Trophoblast cell (in vitro differentiated cells and primary cell): ENCODE data around the gene BAAT.

Experiments
- DNase-seq, 2 donors: peaks; one replicate each; pipeline ENCODE4 v3.0.0-alpha.2; 2016
- H2AFZ ChIP-seq: 2 replicates; pipeline ENCODE4 v1.6.1; 2013; ENCODE audit warnings: low read length, moderate library complexity, mild to moderate bottlenecking; ENCODE audit not compliant: insufficient read depth, poor library complexity
- H2AK5ac ChIP-seq: 2 replicates; pipeline ENCODE4 v1.6.1; 2013; ENCODE audit warnings: mild to moderate bottlenecking, low read length
- H2BK120ac ChIP-seq: 2 replicates; pipeline ENCODE4 v1.6.1; 2013; ENCODE audit warnings: low read length, mild to moderate bottlenecking, moderate library complexity; ENCODE audit not compliant: insufficient read depth, poor library complexity
- H2BK12ac ChIP-seq: 2 replicates; pipeline ENCODE4 v1.6.1; 2013; ENCODE audit warnings: mild to moderate bottlenecking, low read length, moderate library complexity
- H2BK5ac ChIP-seq: 2 replicates; pipeline ENCODE4 v1.6.1; 2013; ENCODE audit warnings: low read length, low read depth, moderate library complexity, mild to moderate bottlenecking; ENCODE audit not compliant: poor library complexity
- H3K14ac ChIP-seq: 2 replicates; pipeline ENCODE4 v1.6.1; 2013; ENCODE audit warnings: mild to moderate bottlenecking, low read length
- H3K18ac ChIP-seq: 2 replicates; pipeline ENCODE4 v1.6.1; 2013; ENCODE audit warnings: mild to moderate bottlenecking, low read length
- H3K23ac ChIP-seq: 2 replicates; pipeline ENCODE4 v1.6.1; 2013; ENCODE audit warnings: low read length
- H3K27ac ChIP-seq: 2 replicates; pipeline ENCODE4 v1.5.1; 2013; ENCODE audit warnings: low read depth, mild to moderate bottlenecking, inconsistent platforms, low read length, moderate library complexity
- H3K27me3 ChIP-seq: 2 replicates; pipeline ENCODE4 v1.6.1; 2013; ENCODE audit warnings: inconsistent platforms, mild to moderate bottlenecking, low read length, moderate library complexity; ENCODE audit not compliant: insufficient read depth
- H3K36me3 ChIP-seq, 2 experiments: 1 replicate in 1 of 2; 2 replicates in 1 of 2; pipeline ENCODE4 v1.6.1; 2013; ENCODE audit warnings: low read length in 2 of 2, mild to moderate bottlenecking in 2 of 2, moderate library complexity in 1 of 2; ENCODE audit not compliant: insufficient read depth in 2 of 2, control insufficient read depth in 1 of 2
- H3K4ac ChIP-seq: 2 replicates; pipeline ENCODE4 v1.6.1; 2013; ENCODE audit warnings: low read depth, mild to moderate bottlenecking, low read length, moderate library complexity
- H3K4me1 ChIP-seq, 2 experiments: 1 replicate in 1 of 2; 2 replicates in 1 of 2; pipeline ENCODE4 v1.6.1; 2013; ENCODE audit warnings: low read length in 2 of 2, mild to moderate bottlenecking in 2 of 2, moderate library complexity in 1 of 2; ENCODE audit not compliant: insufficient read depth in 2 of 2, control insufficient read depth in 1 of 2
- H3K4me2 ChIP-seq: 2 replicates; pipeline ENCODE4 v1.6.1; 2013; ENCODE audit warnings: inconsistent platforms, mild to moderate bottlenecking, low read length, moderate library complexity
- H3K4me3 ChIP-seq: 2 replicates; pipeline ENCODE4 v1.5.1; 2013; ENCODE audit warnings: mild to moderate bottlenecking, low read depth, low read length, inconsistent platforms
- H3K79me1 ChIP-seq: one replicate; pipeline ENCODE4 v1.6.1; 2013; ENCODE audit warnings: low read length
- H3K79me2 ChIP-seq: 2 replicates; pipeline ENCODE4 v1.6.1; 2013; ENCODE audit warnings: low read length, mild to moderate bottlenecking; ENCODE audit not compliant: control insufficient read depth, insufficient read depth, poor library complexity
- H3K9ac ChIP-seq: 2 replicates; pipeline ENCODE4 v1.6.1; 2013; ENCODE audit warnings: mild to moderate bottlenecking, low read length
- H3K9me3 ChIP-seq: 2 replicates; pipeline ENCODE4 v1.6.1; 2013; ENCODE audit warnings: low read depth, mild to moderate bottlenecking, control low read depth, inconsistent platforms, low read length; ENCODE audit not compliant: insufficient read depth
- H4K12ac ChIP-seq: 2 replicates; pipeline ENCODE4 v1.6.1; 2013; ENCODE audit warnings: low read depth, mild to moderate bottlenecking, low read length, moderate library complexity
- H4K8ac ChIP-seq: 2 replicates; pipeline ENCODE4 v1.6.1; 2013; ENCODE audit warnings: low read depth, mild to moderate bottlenecking, low read length, moderate library complexity
- H4K91ac ChIP-seq: one replicate; pipeline ENCODE4 v1.6.1; 2013; ENCODE audit warnings: low read depth, mild to moderate bottlenecking, low read length, moderate library complexity
- WGBS: extraction: QIAGEN DNeasy Blood & Tissue Kit; methylation state at CpG from one replicate; pipeline ENCODE4 v1.1.7; 2013; ENCODE audit warnings: missing lambda C conversion rate; ENCODE audit not compliant: insufficient read length, insufficient coverage; ENCODE audit errors: extremely low coverage; 5-methylcytosine and 5-hydroxymethylcytosine counted together

The BAAT gene

DNA sequence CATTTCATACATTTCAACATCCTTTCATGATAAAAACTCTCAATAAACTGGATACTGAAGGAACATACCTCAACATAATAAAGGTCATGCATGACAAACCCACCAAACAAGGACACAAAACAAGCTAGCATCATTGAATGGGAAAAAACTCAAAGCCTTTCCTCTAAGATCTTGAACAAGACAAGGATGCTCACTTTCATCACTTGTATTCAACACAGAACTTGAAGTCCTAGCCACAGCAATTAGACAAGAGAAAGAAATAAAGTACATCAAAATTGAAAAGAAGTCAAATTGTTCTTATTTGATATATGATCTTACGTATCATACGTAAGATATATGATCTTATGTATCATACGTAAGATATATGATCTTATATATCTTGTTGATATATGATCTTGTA, 8.3 kb upstream of the BAAT start:
- H3K4me3 ChIP-seq, result no peak overlapping the region
- no peak overlapping the region for H2AK5ac ChIP-seq
- no peak overlapping the region for H3K27ac ChIP-seq
- H4K91ac ChIP-seq, result no peak overlapping the region
- no peak overlapping the region for H3K23ac ChIP-seq
- H2BK5ac ChIP-seq, result no peak overlapping the region
- H3K4me2 ChIP-seq, result no peak overlapping the region
- no peak overlapping the region for H3K14ac ChIP-seq
- DNase-seq, result no peak
- no peaks in the 10 kb centered on the region for H3K79me2 ChIP-seq
- no peaks in the 10 kb centered on the region for H3K27me3 ChIP-seq
- no peak overlapping the region for H2AFZ ChIP-seq
- no peaks in the 10 kb centered on the region for H3K9me3 ChIP-seq
- H2BK120ac ChIP-seq, result no peak overlapping the region
- no CpG with 5 or more reads among the region's 3 CpGs for WGBS
- no peak overlapping the region for H3K9ac ChIP-seq
- no peak overlapping the region for H4K8ac ChIP-seq
- no peak overlapping the region for H2BK12ac ChIP-seq
- H3K79me1 ChIP-seq, result no peaks in the 10 kb centered on the region
- H3K4ac ChIP-seq, result no peak overlapping the region
- H4K12ac ChIP-seq, result no peak overlapping the region
- H3K18ac ChIP-seq, result no peak overlapping the region
- peaks cover 0 to 1% of the 10 kb centered on the region in 2 experiments for H3K36me3 ChIP-seq
- H3K4me1 ChIP-seq, result no peaks in the 10 kb centered on the region

DNA sequence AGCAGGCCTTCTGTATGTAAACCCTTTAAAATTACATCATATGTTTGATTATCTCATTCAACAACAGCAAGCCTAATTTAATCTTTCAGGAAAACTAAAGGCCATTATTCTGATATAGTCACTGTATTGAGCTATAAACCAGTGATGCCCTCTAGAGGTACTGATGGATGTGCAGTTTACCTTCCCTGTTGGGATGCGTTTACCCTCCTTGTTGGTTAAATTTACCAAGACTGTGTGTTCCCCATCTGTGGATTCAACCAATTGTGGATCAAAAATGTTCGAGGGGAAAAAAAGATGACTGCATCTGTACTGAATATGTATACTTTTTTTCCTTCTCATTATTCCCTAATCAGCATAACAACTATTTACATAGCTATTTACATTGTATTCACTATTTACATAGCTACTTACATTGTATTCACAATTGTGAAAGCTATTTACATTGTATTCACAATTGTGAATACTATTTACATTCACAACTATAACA, 3.7 kb upstream of the BAAT start:
- Histone ChIP-seq H2BK120ac (no peak overlapping the region), H3K9ac (no peak overlapping the region), H3K36me3 (peaks cover 1% of the 10 kb centered on the region in 2 experiments), H2AK5ac (no peak overlapping the region), H4K12ac (no peak overlapping the region), H3K4me2 (no peak overlapping the region), H3K79me1 (no peaks in the 10 kb centered on the region), H3K9me3 (no peaks in the 10 kb centered on the region), H3K14ac (no peak overlapping the region), H4K8ac (no peak overlapping the region), H3K27me3 (no peaks in the 10 kb centered on the region), H3K4me3 (no peak overlapping the region), H3K27ac (no peak overlapping the region), H3K23ac (no peak overlapping the region), H3K4me1 (no peaks in the 10 kb centered on the region), H2AFZ (no peak overlapping the region), H2BK5ac (no peak overlapping the region), H3K18ac (no peak overlapping the region), H3K4ac (no peak overlapping the region), H2BK12ac (no peak overlapping the region), H4K91ac (no peak overlapping the region), H3K79me2 (no peaks in the 10 kb centered on the region)
- no peak for DNase-seq
- no CpG with 5 or more reads among the region's 2 CpGs for WGBS

GRCh38 chr9:101387871-101388506, 3.2 kb upstream of the BAAT start:
- Histone ChIP-seq H2AFZ (no peak overlapping the region), H3K79me1 (no peaks in the 10 kb centered on the region), H4K91ac (no peak overlapping the region), H3K9me3 (no peaks in the 10 kb centered on the region), H3K4me1 (no peaks in the 10 kb centered on the region), H3K27ac (no peak overlapping the region), H3K23ac (no peak overlapping the region), H3K4me3 (no peak overlapping the region), H3K27me3 (no peaks in the 10 kb centered on the region), H3K18ac (no peak overlapping the region), H3K79me2 (no peaks in the 10 kb centered on the region), H3K14ac (no peak overlapping the region), H2AK5ac (no peak overlapping the region), H3K36me3 (peaks cover 1% of the 10 kb centered on the region in 2 experiments), H3K4ac (no peak overlapping the region), H4K8ac (no peak overlapping the region), H2BK120ac (no peak overlapping the region), H3K4me2 (no peak overlapping the region), H2BK5ac (no peak overlapping the region), H4K12ac (no peak overlapping the region), H2BK12ac (no peak overlapping the region), H3K9ac (no peak overlapping the region)
- peak; percentile 12 to 63 for DNase-seq
- no CpG with 5 or more reads among the region's 6 CpGs for WGBS

DNA sequence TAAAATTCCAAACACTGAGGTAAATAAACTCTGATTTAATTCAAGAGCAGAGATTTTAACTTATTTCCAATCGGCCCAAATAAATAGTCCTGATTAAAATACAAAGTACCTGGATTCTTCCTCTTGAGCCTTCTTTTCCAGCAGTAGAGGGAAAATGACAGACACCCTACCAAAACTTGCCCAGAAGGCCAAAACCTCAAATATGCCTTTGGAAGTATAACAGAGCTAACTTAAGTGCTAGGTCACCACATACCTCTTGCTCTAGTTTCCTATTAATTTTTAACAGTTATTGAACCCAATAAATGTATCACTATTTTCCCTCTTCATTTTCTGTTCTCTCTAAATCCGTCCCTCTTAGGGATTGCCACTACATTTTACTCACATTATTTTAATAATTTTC, 1.4 kb downstream of the BAAT start:
- peaks cover 0 to 1% of the 10 kb centered on the region in 2 experiments for H3K36me3 ChIP-seq
- H2AFZ ChIP-seq, result no peak overlapping the region
- H3K4me3 ChIP-seq, result no peak overlapping the region

More for the DNA sequence above, 1.4 kb downstream of the BAAT start:
- no peak overlapping the region for H3K18ac ChIP-seq
- H3K23ac ChIP-seq, result no peak overlapping the region
- H3K4ac ChIP-seq, result no peak overlapping the region
- no peak overlapping the region for H2BK5ac ChIP-seq
- no peaks in the 10 kb centered on the region for H3K79me2 ChIP-seq
- no peak overlapping the region for H4K91ac ChIP-seq
- H2AK5ac ChIP-seq, result no peak overlapping the region
- no peak overlapping the region for H2BK12ac ChIP-seq
- H3K14ac ChIP-seq, result no peak overlapping the region
- DNase-seq, result no peak
- no peak overlapping the region for H3K27ac ChIP-seq
- WGBS, result no CpG with 5 or more reads among the region's 2 CpGs
- H3K4me2 ChIP-seq, result no peak overlapping the region
- peaks cover 0 to 3% of the 10 kb centered on the region in 2 experiments for H3K4me1 ChIP-seq
- H3K79me1 ChIP-seq, result no peaks in the 10 kb centered on the region
- H3K9ac ChIP-seq, result no peak overlapping the region
- H4K8ac ChIP-seq, result no peak overlapping the region
- H2BK120ac ChIP-seq, result no peak overlapping the region
- H3K27me3 ChIP-seq, result no peaks in the 10 kb centered on the region
- H4K12ac ChIP-seq, result no peak overlapping the region
- H3K9me3 ChIP-seq, result no peaks in the 10 kb centered on the region
